Panc1 (cell line): ENCODE results near the gene PROM2. TPM values are rescaled to one million over a fixed set of nuclear protein-coding genes. Genes with fewer than 3 reads are reported as not detected.

Experiments
- ATAC-seq: fragments of 200-7000 bp; cut with Tn5 transposase; 2 replicates; pipeline ENCODE4 v1.9.1; 2020; ENCODE audit warnings: mild to moderate bottlenecking, moderate library complexity
- BruUV-seq: library from RNA; stranded (reverse); fragments of 400-500 nt; replicated peaks from 2 replicates; lab custom pipeline; 2021; lab: Mats Ljungman, UMichigan
- CTCF ChIA-PET: fragments of 300-600 bp; sonication (Branson Sonifier 250); formaldehyde crosslinking; loops from one replicate; lab custom pipeline; 2022; ENCODE audit warnings: antibody characterized with exemption; lab: Charles Lee
- POLR2A ChIA-PET: fragments of 300-600 bp; sonication (Branson Sonifier 250); formaldehyde crosslinking; loops from one replicate; lab custom pipeline; 2022; ENCODE audit warnings: antibody characterized with exemption; lab: Charles Lee
- DNase-seq: peaks from one replicate; pipeline ENCODE4 v3.0.0-alpha.2; 2010; ENCODE audit warnings: low read depth, low spot score
- H3K27ac ChIP-seq: 2 replicates; pipeline ENCODE4 v1.5.1; 2011; ENCODE audit warnings: mild to moderate bottlenecking, low read length, inconsistent platforms
- H3K27me3 ChIP-seq: fragments of 200-500 bp; sonication (Bioruptor generic); 2 replicates; pipeline ENCODE4 v1.6.0; 2014; ENCODE audit warnings: low read length, inconsistent platforms; ENCODE audit not compliant: control insufficient read depth, insufficient read depth
- H3K36me3 ChIP-seq: fragments of 200-500 bp; sonication (Bioruptor generic); 2 replicates; pipeline ENCODE4 v1.5.1; 2014; ENCODE audit warnings: inconsistent platforms, mild to moderate bottlenecking, low read length, moderate library complexity; ENCODE audit not compliant: control insufficient read depth, insufficient read depth
- H3K4me1 ChIP-seq: 2 replicates; pipeline ENCODE4 v1.5.1; 2011; ENCODE audit warnings: inconsistent platforms, mild to moderate bottlenecking, low read length, moderate library complexity; ENCODE audit not compliant: control insufficient read depth, insufficient read depth
- H3K4me3 ChIP-seq, 2 experiments: 2 replicates each; pipeline ENCODE4 v1.5.1; 2011 to 2012; ENCODE audit warnings: low read depth in 2 of 2, low read length in 2 of 2, mild to moderate bottlenecking in 2 of 2, inconsistent platforms in 1 of 2, moderate library complexity in 1 of 2
- H3K9me3 ChIP-seq: fragments of 200-500 bp; sonication (Bioruptor generic); 2 replicates; pipeline ENCODE4 v1.5.1; 2014; ENCODE audit warnings: low read depth, mild to moderate bottlenecking, inconsistent platforms, low read length, moderate library complexity; ENCODE audit not compliant: control insufficient read depth, insufficient read depth
- POLR2AphosphoS5 ChIP-seq: IDR thresholded peaks from 2 replicates; pipeline ENCODE4 v1.6.1; 2012; ENCODE audit warnings: mild to moderate bottlenecking, low read depth, low read length, moderate library complexity
- SIN3A ChIP-seq: IDR thresholded peaks from 2 replicates; pipeline ENCODE4 v1.6.1; 2012; ENCODE audit warnings: low read depth, mild to moderate bottlenecking, low read length, moderate library complexity, borderline replicate concordance; ENCODE audit not compliant: insufficient read depth
- TCF7L2 ChIP-seq: IDR thresholded peaks from 2 replicates; pipeline ENCODE4 v1.6.1; 2011; ENCODE audit warnings: mild to moderate bottlenecking, low read depth, low read length, inconsistent platforms
- in situ Hi-C: cut with HindIII; loops from 2 replicates; pipeline ENCODE4 v1.10.0; 2016; ENCODE audit warnings: low sequenced_read_pairs, low pct_unique_long_range_greater_than_20kb
- intact Hi-C: fragments of 100-400 bp; cut with micrococcal nuclease; formaldehyde crosslinking; loops from one replicate; pipeline ENCODE4 v1.10.0; 2022; ENCODE audit not compliant: unreplicated experiment
- total RNA-seq: library from RNA; stranded (reverse); gene quantifications from one replicate; pipeline ENCODE4 v1.2.1, GENCODE V29; 2021; ENCODE audit not compliant: unreplicated experiment
- TF ChIP-seq, protein P1 (sequence below), 2 experiments: IDR thresholded peaks; 2 replicates each; pipeline ENCODE4 v1.6.1; 2011 to 2012; ENCODE audit warnings: low read depth in 2 of 2, control low read depth in 1 of 2, low read length in 1 of 2, mild to moderate bottlenecking in 1 of 2, moderate library complexity in 1 of 2; ENCODE audit not compliant: insufficient read depth in 1 of 2
- TF ChIP-seq, protein P2 (sequence below): fragments of 450-650 bp; IDR thresholded peaks from 2 replicates; pipeline ENCODE4 v1.5.1; 2017; ENCODE audit warnings: mild to moderate bottlenecking

PROM2 gene
- total RNA-seq, 1 experiment from 2014 or later: 1.4 TPM

DNA sequence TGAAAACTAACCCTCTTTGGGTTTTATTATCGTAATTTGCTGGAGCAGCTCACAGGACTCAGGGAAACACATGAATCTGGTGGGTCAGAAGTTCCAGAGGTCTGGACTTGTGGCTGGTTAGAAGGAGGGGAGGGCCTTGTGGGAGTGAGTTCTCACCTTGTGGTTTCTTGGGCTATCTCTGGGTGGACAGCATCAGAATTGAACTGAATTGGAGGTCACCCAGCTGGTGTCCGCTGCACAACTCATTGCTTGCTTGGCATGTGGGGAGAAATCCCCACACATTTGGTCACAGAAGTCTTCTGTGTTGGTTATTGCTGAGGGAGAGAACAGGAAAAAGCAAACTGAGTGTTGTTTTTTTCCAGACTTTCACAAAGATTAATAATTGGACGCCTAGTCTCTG is 39.4 kb upstream of the PROM2 start:
- H3K4me3 ChIP-seq: no peak overlapping the region
- ATAC-seq: no peak
- BruUV-seq: no TSS peak
- no peaks in the 10 kb centered on the region for H3K27me3 ChIP-seq
- H3K9me3 ChIP-seq: no peaks in the 10 kb centered on the region
- no peak overlapping the region for H3K27ac ChIP-seq
- no peak for DNase-seq
- in situ Hi-C loops: no loop called here
- TF ChIP-seq, protein P1, sequence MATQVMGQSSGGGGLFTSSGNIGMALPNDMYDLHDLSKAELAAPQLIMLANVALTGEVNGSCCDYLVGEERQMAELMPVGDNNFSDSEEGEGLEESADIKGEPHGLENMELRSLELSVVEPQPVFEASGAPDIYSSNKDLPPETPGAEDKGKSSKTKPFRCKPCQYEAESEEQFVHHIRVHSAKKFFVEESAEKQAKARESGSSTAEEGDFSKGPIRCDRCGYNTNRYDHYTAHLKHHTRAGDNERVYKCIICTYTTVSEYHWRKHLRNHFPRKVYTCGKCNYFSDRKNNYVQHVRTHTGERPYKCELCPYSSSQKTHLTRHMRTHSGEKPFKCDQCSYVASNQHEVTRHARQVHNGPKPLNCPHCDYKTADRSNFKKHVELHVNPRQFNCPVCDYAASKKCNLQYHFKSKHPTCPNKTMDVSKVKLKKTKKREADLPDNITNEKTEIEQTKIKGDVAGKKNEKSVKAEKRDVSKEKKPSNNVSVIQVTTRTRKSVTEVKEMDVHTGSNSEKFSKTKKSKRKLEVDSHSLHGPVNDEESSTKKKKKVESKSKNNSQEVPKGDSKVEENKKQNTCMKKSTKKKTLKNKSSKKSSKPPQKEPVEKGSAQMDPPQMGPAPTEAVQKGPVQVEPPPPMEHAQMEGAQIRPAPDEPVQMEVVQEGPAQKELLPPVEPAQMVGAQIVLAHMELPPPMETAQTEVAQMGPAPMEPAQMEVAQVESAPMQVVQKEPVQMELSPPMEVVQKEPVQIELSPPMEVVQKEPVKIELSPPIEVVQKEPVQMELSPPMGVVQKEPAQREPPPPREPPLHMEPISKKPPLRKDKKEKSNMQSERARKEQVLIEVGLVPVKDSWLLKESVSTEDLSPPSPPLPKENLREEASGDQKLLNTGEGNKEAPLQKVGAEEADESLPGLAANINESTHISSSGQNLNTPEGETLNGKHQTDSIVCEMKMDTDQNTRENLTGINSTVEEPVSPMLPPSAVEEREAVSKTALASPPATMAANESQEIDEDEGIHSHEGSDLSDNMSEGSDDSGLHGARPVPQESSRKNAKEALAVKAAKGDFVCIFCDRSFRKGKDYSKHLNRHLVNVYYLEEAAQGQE (IDR thresholded peaks at IDR 0.05; ENCODE audit: insufficient read depth in 1 of 2, low read depth in 2 of 2, low read length in 1 of 2): no peak
- no peak for TF ChIP-seq TCF7L2
- no peaks in the 10 kb centered on the region for H3K36me3 ChIP-seq
- intact Hi-C loops: no loop called here
- H3K4me1 ChIP-seq: no peaks in the 10 kb centered on the region
- CTCF ChIA-PET: no interaction called here
- POLR2A ChIA-PET: no interaction called here

DNA sequence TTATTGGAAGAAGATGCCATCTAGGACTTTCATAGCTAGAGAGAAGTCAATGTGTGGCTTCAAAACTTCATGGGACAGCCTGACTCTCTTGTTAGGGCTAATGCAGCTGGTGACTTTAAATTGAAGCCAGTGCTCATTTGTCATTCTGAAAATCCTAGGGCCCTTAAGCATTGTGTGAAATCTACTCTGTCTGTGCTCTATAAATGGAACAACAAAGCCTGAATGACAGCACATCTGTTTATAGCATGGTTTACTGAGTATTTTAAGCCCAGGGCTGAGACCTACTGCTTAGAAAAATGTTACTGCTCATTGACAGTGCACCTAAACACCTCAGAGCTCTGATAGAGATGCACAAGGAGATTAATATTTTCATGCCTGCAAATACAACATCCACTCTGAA is 36.1 kb upstream of the PROM2 start:
- DNase-seq: no peak
- Histone ChIP-seq H3K27me3 (no peaks in the 10 kb centered on the region), H3K9me3 (no peaks in the 10 kb centered on the region; the same call in 1 of the 2 replicates), H3K4me3 (no peak overlapping the region), H3K27ac (no peak overlapping the region), H3K36me3 (no peaks in the 10 kb centered on the region), H3K4me1 (no peaks in the 10 kb centered on the region)
- intact Hi-C loops (no loop called here), in situ Hi-C loops (no loop called here)
- CTCF ChIA-PET: no interaction called here
- TF ChIP-seq, protein P2, sequence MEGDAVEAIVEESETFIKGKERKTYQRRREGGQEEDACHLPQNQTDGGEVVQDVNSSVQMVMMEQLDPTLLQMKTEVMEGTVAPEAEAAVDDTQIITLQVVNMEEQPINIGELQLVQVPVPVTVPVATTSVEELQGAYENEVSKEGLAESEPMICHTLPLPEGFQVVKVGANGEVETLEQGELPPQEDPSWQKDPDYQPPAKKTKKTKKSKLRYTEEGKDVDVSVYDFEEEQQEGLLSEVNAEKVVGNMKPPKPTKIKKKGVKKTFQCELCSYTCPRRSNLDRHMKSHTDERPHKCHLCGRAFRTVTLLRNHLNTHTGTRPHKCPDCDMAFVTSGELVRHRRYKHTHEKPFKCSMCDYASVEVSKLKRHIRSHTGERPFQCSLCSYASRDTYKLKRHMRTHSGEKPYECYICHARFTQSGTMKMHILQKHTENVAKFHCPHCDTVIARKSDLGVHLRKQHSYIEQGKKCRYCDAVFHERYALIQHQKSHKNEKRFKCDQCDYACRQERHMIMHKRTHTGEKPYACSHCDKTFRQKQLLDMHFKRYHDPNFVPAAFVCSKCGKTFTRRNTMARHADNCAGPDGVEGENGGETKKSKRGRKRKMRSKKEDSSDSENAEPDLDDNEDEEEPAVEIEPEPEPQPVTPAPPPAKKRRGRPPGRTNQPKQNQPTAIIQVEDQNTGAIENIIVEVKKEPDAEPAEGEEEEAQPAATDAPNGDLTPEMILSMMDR: no peak
- no peak for TF ChIP-seq TCF7L2
- TF ChIP-seq POLR2AphosphoS5: no peak
- TF ChIP-seq, protein P1 (IDR thresholded peaks at IDR 0.05; ENCODE audit: insufficient read depth in 1 of 2, low read depth in 2 of 2, low read length in 1 of 2): no peak
- TF ChIP-seq SIN3A: no peak
- POLR2A ChIA-PET: no interaction called here
- BruUV-seq: no TSS peak
- no peak for ATAC-seq
